ENCODE data around the gene RRP15.

Gene RRP15

GRCh38 chr1:218284917-218285635, at the start of gene RRP15:
Gene RRP15 (plus strand): TSS chr1:218285293. CDS start chr1:218285317, 24 bp downstream.
- no peak for TF ChIP-seq GATA1 (IDR thresholded peaks at IDR 0.05; ENCODE audit: low read depth, low read length)
- TF ChIP-seq POLR2A (IDR thresholded peaks at IDR 0.05; ENCODE audit: low read length) = peak; percentile 86

GRCh38 chr1:218242171-218242570, 42.9 kb upstream of the RRP15 start:
- TF ChIP-seq GATA1 (IDR thresholded peaks at IDR 0.05; ENCODE audit: low read depth, low read length) (no peak), POLR2A (IDR thresholded peaks at IDR 0.05; ENCODE audit: low read length) (no peak)
- no peak for DNase-seq

More at GRCh38 chr1:218284917-218285635, at the start of gene RRP15:
- peak; percentile 93 for DNase-seq

GRCh38 chr1:218247339-218247738, 37.8 kb upstream of the RRP15 start:
- no peak for DNase-seq
- TF ChIP-seq GATA1 (IDR thresholded peaks at IDR 0.05; ENCODE audit: low read depth, low read length) (no peak), POLR2A (IDR thresholded peaks at IDR 0.05; ENCODE audit: low read length) (no peak)

- TF ChIP-seq POLR2A (IDR thresholded peaks at IDR 0.05; ENCODE audit: low read length) (no peak), GATA1 (IDR thresholded peaks at IDR 0.05; ENCODE audit: low read depth, low read length) (no peak)
- DNase-seq = no peak
These were observed 35.6 kb upstream of the RRP15 start for GRCh38 chr1:218249338-218250140.

- no peak for TF ChIP-seq GATA1 (IDR thresholded peaks at IDR 0.05; ENCODE audit: low read depth, low read length)
- TF ChIP-seq POLR2A (IDR thresholded peaks at IDR 0.05; ENCODE audit: low read length) = no peak
- peak in 1 of 2 experiments; percentile 5 for DNase-seq
These were observed 34.6 kb upstream of the RRP15 start for GRCh38 chr1:218250492-218250891.

GRCh38 chr1:218254296-218254946, 30.7 kb upstream of the RRP15 start:
- DNase-seq = no peak
- no peak for TF ChIP-seq POLR2A (IDR thresholded peaks at IDR 0.05; ENCODE audit: low read length)
- no peak for TF ChIP-seq GATA1 (IDR thresholded peaks at IDR 0.05; ENCODE audit: low read depth, low read length)

- TF ChIP-seq POLR2A (IDR thresholded peaks at IDR 0.05; ENCODE audit: low read length) (no peak), GATA1 (IDR thresholded peaks at IDR 0.05; ENCODE audit: low read depth, low read length) (no peak)
- no peak for DNase-seq
These were observed 30.0 kb upstream of the RRP15 start for GRCh38 chr1:218255090-218255489.

- DNase-seq = no peak
- no peak for TF ChIP-seq POLR2A (IDR thresholded peaks at IDR 0.05; ENCODE audit: low read length)
- TF ChIP-seq GATA1 (IDR thresholded peaks at IDR 0.05; ENCODE audit: low read depth, low read length) = no peak
These were observed 27.7 kb upstream of the RRP15 start for GRCh38 chr1:218257371-218257770.

GRCh38 chr1:218257971-218258370, 27.1 kb upstream of the RRP15 start:
- DNase-seq = no peak
- TF ChIP-seq POLR2A (IDR thresholded peaks at IDR 0.05; ENCODE audit: low read length) (no peak), GATA1 (IDR thresholded peaks at IDR 0.05; ENCODE audit: low read depth, low read length) (no peak)

GRCh38 chr1:218259339-218259738, 25.8 kb upstream of the RRP15 start:
- TF ChIP-seq POLR2A (IDR thresholded peaks at IDR 0.05; ENCODE audit: low read length) (no peak), GATA1 (IDR thresholded peaks at IDR 0.05; ENCODE audit: low read depth, low read length) (no peak)
- no peak for DNase-seq

- DNase-seq = peak; percentile 40 to 42
- TF ChIP-seq POLR2A (IDR thresholded peaks at IDR 0.05; ENCODE audit: low read length) (no peak), GATA1 (IDR thresholded peaks at IDR 0.05; ENCODE audit: low read depth, low read length) (no peak)
These were observed 25.3 kb upstream of the RRP15 start for GRCh38 chr1:218259800-218260199.

- no peak for DNase-seq
- no peak for TF ChIP-seq POLR2A (IDR thresholded peaks at IDR 0.05; ENCODE audit: low read length)
- no peak for TF ChIP-seq GATA1 (IDR thresholded peaks at IDR 0.05; ENCODE audit: low read depth, low read length)
These were observed 22.8 kb upstream of the RRP15 start for GRCh38 chr1:218262259-218262658.

- no peak for DNase-seq
These were observed 18.7 kb upstream of the RRP15 start for GRCh38 chr1:218266356-218266755.

GRCh38 chr1:218272366-218272765, 12.7 kb upstream of the RRP15 start:
- TF ChIP-seq POLR2A (IDR thresholded peaks at IDR 0.05; ENCODE audit: low read length) (no peak), GATA1 (IDR thresholded peaks at IDR 0.05; ENCODE audit: low read depth, low read length) (no peak)
- DNase-seq = no peak

More at GRCh38 chr1:218266356-218266755, 18.7 kb upstream of the RRP15 start:
- TF ChIP-seq GATA1 (IDR thresholded peaks at IDR 0.05; ENCODE audit: low read depth, low read length) (no peak), POLR2A (IDR thresholded peaks at IDR 0.05; ENCODE audit: low read length) (no peak)
